ENCODE results near the gene PPP1R15B.

The PPP1R15B gene

GRCh38 chr1:204361781-204362180 lies 49.8 kb downstream of the PPP1R15B start:
- TF ChIP-seq CEBPB (IDR thresholded peaks at IDR 0.05) (no peak), YY1 (IDR thresholded peaks at IDR 0.05; ENCODE audit: low read depth) (no peak), TCF12 (IDR thresholded peaks at IDR 0.05; ENCODE audit: low read depth) (no peak), USF1 (IDR thresholded peaks at IDR 0.05) (no peak), TAF1 (IDR thresholded peaks at IDR 0.05; ENCODE audit: low read depth) (no peak), TEAD4 (IDR thresholded peaks at IDR 0.05) (no peak), REST (IDR thresholded peaks at IDR 0.05; ENCODE audit: low read depth) (no peak), NFIC (IDR thresholded peaks at IDR 0.05) (no peak), RAD21 (IDR thresholded peaks at IDR 0.05; ENCODE audit: low read depth) (no peak), ZBTB7A (IDR thresholded peaks at IDR 0.05; ENCODE audit: low read depth) (no peak), EP300 (IDR thresholded peaks at IDR 0.05; ENCODE audit: borderline replicate concordance) (no peak), CREB1 (IDR thresholded peaks at IDR 0.05; ENCODE audit: low read depth) (no peak), FOXM1 (IDR thresholded peaks at IDR 0.05; ENCODE audit: borderline replicate concordance, low read depth) (no peak), EGR1 (IDR thresholded peaks at IDR 0.05) (no peak)
- TF ChIP-seq, protein P1, sequence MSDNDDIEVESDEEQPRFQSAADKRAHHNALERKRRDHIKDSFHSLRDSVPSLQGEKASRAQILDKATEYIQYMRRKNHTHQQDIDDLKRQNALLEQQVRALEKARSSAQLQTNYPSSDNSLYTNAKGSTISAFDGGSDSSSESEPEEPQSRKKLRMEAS (IDR thresholded peaks at IDR 0.05) = no peak

DNA sequence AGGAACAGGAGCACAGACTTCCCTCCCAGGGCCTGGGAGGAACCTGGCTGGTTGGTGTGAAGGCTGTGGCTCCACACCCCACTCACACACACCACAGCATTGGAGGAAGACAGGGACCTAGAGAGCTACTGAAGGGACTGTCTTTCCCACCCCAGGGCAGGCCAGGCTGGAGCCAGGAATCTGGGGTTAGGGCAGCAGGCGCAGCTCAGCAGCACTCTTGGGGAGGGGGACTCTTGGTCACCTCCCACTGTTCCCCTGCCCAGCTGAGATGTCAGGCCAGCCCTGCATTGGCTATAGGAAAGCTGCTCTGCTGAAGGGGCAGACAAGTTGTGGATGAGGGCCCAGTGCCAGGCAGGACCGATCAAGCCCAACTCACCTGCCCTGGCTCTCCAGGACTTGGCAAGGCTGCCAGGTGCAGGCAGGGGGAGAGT lies 50.3 kb downstream of the PPP1R15B start:
- TF ChIP-seq YY1 (IDR thresholded peaks at IDR 0.05; ENCODE audit: low read depth) (no peak), TAF1 (IDR thresholded peaks at IDR 0.05; ENCODE audit: low read depth) (no peak), NFIC (IDR thresholded peaks at IDR 0.05) (no peak), ZBTB7A (IDR thresholded peaks at IDR 0.05; ENCODE audit: low read depth) (no peak), EGR1 (IDR thresholded peaks at IDR 0.05) (no peak), EP300 (IDR thresholded peaks at IDR 0.05; ENCODE audit: borderline replicate concordance) (no peak), CREB1 (IDR thresholded peaks at IDR 0.05; ENCODE audit: low read depth) (no peak), RAD21 (IDR thresholded peaks at IDR 0.05; ENCODE audit: low read depth) (no peak), USF1 (IDR thresholded peaks at IDR 0.05) (no peak), FOXM1 (IDR thresholded peaks at IDR 0.05; ENCODE audit: borderline replicate concordance, low read depth) (no peak), CEBPB (IDR thresholded peaks at IDR 0.05) (no peak), TCF12 (IDR thresholded peaks at IDR 0.05; ENCODE audit: low read depth) (no peak), TEAD4 (IDR thresholded peaks at IDR 0.05) (no peak), REST (IDR thresholded peaks at IDR 0.05; ENCODE audit: low read depth) (no peak)
- TF ChIP-seq, protein P1 (IDR thresholded peaks at IDR 0.05) = no peak

DNA sequence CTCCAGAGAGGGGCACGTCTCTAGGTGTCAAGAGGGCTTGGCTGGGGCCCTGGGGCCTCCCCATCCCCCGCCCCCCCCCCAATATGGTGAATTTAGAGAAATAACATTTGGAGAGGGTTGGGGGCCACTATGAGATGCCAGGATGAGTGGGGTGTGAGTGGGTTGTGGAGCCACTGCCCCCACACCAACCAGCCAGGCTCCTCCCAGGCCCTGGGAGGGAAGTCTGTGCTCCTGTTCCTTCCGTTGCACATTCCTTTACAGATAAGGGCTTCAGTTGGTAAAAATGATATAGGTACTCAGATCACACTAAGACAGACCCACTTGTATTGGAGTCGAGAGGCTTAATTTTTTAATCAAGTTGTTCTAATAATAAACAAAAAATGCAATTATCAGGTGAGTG lies 51.3 kb downstream of the PPP1R15B start:
- no peak for TF ChIP-seq TEAD4 (IDR thresholded peaks at IDR 0.05)
- TF ChIP-seq FOXM1 (IDR thresholded peaks at IDR 0.05; ENCODE audit: borderline replicate concordance, low read depth) = no peak
- TF ChIP-seq TAF1 (IDR thresholded peaks at IDR 0.05; ENCODE audit: low read depth) = no peak
- TF ChIP-seq REST (IDR thresholded peaks at IDR 0.05; ENCODE audit: low read depth) = no peak
- TF ChIP-seq EP300 (IDR thresholded peaks at IDR 0.05; ENCODE audit: borderline replicate concordance) = no peak
- TF ChIP-seq ZBTB7A (IDR thresholded peaks at IDR 0.05; ENCODE audit: low read depth) = no peak
- no peak for TF ChIP-seq EGR1 (IDR thresholded peaks at IDR 0.05)
- no peak for TF ChIP-seq YY1 (IDR thresholded peaks at IDR 0.05; ENCODE audit: low read depth)
- no peak for TF ChIP-seq TCF12 (IDR thresholded peaks at IDR 0.05; ENCODE audit: low read depth)
- TF ChIP-seq CREB1 (IDR thresholded peaks at IDR 0.05; ENCODE audit: low read depth) = no peak
- TF ChIP-seq RAD21 (IDR thresholded peaks at IDR 0.05; ENCODE audit: low read depth) = no peak
- no peak for TF ChIP-seq CEBPB (IDR thresholded peaks at IDR 0.05)
- TF ChIP-seq, protein P1 (IDR thresholded peaks at IDR 0.05) = no peak
- TF ChIP-seq NFIC (IDR thresholded peaks at IDR 0.05) = no peak
- TF ChIP-seq USF1 (IDR thresholded peaks at IDR 0.05) = no peak

All from Ishikawa (cell line).